Stimulated activated CD8-positive, alpha-beta memory T cell treated with anti-CD3 and anti-CD28 coated beads, Interleukin-7, amount 100 ng/mL, for 48 hours (primary cell): ENCODE measurements around the gene RAB4B.
A peak's percentile ranks its signal among the peaks of the same experiment; 100 is the strongest.
"Not testable (repeated sequence)": the region's sequence is repeated elsewhere in the genome, so short reads cannot be mapped to it uniquely, and the experiment has no call there.

Source experiments
- DNase-seq, 2 donors: peaks; one replicate each; pipeline ENCODE4 v3.0.0-alpha.2; 2020; ENCODE audit warnings: low read depth in 1 of 2; ENCODE audit errors: extremely low read depth in 1 of 2

RAB4B gene

DNA sequence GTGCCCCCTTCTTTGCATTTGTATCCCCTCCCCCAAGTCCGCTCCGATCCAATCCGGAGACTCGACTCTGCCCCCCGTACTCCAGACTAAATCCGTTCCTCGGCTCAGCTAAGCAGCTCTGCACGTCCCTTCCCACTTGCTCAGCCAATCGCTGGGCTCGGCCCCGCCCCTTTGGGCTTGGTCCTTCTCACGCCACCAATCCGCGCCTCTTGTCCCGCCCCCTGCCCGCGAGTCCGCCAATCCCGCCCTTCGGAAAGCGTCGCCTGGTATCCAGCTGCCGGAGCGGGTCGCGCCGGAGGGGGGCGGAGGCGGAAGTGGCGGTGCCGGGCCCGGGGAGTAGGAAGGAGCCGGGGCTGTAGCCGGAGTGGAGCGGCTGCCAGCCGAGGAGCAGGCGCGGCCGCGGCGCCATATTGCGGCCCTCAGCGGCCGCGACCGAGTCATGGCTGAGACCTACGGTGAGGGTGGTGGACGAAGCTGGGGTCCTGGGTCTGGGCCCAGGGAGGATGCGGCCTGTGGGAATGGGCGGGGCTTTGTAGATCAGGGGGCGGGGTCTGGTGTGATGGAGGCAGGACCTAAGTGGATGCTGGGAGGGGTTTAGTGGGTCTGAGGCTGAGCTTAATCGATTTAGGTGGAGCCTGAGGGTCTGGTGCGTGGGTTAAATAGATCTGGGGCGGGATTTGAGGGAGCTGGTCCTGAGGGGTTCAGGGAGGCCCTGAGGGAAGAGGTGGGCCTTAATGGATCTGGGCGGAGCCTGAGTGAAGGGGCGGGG, at the start of gene RAB4B:
Gene RAB4B, plus strand, starts transcription at position 311 of the 769 bp plus-strand sequence. Its CDS starts 129 bp downstream, at position 440.
- peak; percentile 100 for DNase-seq

DNA sequence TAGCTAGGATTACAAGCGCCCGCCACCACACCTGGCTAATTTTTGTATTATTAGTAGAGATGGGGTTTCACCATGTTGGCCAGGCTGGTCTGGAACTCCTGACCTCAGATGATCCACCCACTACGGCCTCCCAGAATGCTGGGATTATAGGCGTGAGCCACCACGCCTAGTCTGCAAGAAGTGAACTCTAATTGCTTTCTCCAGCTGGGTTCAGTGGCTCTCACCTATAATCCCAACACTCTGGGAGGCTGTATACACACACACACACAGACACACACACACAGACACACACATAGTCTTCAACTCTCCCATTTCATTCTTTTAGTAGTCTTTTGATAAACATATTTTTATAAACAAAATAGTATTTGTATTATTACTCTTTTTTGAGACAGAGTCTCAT, 48.0 kb upstream of the RAB4B start:
- not testable (repeated sequence) for DNase-seq

- not testable (repeated sequence) for DNase-seq
These were observed 45.7 kb upstream of the RAB4B start for GRCh38 chr19:40732304-40732703.

- no peak for DNase-seq
These were observed 44.9 kb upstream of the RAB4B start for GRCh38 chr19:40733149-40733548.

DNA sequence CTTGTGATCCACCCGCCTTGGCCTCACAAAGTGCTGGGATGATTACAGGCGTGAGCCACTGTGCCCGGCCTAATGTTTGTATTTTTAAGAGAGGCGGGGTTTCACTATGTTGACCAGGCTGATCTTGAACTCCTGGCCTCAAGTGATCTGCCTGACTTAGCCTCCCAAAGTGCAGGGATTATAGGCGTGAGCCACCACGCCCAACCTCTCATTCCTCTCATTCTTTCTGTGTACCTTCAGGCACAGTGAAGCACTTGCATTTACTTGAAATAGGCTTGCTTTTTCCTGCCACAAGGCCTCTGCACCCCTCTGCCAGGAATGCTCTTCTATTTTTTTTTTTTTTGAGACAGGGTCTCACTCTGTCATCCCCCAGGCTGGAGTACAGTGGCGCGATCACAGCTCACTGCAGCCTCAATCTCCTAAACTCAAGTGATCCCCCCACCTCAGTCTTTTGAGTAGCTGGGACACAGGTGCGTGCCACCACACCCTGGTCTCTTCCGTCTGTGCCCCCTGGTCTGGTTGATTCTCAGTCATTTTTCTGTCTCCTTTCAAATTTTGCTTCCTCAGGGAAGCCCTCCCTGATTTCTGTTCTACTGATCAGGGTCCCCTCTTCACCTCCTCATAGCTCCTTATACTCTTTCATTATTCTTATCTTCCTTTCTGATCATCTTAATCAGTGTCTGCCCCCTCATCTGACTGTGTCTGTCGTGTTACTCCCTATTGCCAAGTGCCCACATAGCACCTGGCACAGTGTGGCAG, 42.9 kb upstream of the RAB4B start:
- DNase-seq, result no peak

DNA sequence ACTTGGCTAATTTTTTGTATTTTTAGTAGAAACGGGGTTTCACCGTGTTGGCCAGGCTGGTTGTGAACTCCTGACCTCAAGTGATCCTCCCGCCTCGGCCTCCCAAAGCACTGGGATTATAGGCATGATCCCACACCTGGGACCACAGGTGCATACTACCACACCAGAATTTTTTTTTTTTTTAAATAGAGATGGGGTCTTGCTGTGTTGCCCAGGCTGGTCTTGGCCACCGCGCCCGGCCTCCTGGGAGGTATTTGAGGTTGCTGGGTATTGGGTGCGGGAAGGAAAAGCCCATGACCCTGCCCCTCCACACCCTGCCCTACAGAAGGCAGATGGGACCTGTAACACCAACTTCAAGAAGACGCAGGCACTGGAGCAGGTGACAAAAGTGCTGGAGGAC, 41.4 kb upstream of the RAB4B start:
- DNase-seq, result no peak

DNA sequence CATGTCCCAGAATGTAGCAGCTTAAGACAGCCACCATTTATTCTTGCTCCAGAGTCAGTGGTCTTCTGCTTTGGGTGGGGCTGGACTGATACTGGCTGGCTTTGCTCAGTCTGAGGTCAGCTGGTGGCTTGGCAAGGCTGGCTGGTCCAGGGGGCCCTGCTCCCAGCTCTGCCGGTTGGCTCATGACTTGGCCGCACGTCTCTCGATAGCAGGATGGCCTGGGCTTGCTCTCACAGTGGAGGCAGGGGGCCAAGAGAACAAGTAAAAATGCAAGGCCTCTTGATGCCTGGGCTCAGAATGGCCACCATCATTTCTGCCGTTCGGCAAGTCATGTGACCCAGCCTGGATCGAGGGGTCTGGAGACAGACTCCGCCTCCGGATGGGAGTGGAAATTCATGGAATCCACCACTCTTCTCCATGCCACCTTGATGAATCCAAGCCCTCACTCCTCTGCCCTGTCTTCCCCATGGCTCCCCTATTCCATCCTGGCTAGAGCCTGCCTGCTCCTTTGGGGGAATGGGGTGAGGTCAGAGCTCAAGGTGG, 40.9 kb upstream of the RAB4B start:
- DNase-seq, result no peak

DNA sequence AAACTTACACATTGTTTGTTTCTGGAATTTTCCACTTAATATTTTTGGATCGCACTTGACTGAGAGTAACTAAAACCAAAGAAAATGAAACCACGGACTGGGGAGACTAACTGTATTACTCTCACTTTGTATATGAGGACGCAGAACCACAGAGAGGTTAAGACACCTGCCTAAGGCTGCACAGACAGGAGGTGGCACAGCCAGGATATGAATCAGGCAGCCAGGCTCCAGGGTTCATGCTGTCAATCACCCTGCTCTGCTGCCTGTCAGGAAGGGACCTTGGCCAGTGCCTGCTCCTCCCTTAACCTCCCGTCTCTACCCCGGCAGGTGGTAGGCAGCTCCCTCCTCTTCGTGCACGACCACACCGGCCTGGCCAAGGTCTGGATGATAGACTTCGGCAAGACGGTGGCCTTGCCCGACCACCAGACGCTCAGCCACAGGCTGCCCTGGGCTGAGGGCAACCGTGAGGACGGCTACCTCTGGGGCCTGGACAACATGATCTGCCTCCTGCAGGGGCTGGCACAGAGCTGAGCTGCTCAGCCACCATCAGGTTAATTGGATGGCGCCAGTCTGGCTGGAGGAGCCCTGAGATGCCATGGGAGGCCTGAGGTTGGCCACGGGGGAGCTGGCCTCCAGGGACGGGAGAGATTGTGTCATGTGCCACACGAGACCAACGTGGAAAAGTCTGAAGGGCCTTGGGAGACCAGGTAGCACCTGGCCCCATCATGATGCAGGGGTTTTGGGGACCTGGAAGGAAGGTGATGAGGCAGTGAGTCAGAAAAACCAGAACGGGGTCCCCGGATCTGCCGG, 38.8 kb upstream of the RAB4B start:
- DNase-seq, result no peak

GRCh38 chr19:40739871-40740703, 38.0 kb upstream of the RAB4B start:
- no peak for DNase-seq

DNA sequence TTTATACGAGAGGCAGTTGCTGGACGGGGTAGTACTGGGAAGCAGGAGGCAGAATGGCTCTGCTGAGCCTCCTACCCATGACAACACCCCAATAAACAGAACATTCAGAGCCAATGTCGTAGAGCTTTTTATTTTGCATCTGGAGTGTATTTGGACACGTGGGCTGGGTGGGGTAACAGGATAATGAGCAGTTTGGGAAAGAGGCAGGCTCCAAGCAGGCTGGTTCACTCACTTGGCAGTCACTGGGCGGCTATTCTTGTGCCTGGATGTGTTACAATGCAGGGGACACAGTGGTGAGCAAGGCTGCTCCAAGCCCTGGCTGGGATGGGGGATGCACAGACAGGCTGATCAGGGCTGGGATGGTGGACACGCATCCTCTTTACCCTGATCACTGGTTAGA, 37.3 kb upstream of the RAB4B start:
- no peak for DNase-seq

DNA sequence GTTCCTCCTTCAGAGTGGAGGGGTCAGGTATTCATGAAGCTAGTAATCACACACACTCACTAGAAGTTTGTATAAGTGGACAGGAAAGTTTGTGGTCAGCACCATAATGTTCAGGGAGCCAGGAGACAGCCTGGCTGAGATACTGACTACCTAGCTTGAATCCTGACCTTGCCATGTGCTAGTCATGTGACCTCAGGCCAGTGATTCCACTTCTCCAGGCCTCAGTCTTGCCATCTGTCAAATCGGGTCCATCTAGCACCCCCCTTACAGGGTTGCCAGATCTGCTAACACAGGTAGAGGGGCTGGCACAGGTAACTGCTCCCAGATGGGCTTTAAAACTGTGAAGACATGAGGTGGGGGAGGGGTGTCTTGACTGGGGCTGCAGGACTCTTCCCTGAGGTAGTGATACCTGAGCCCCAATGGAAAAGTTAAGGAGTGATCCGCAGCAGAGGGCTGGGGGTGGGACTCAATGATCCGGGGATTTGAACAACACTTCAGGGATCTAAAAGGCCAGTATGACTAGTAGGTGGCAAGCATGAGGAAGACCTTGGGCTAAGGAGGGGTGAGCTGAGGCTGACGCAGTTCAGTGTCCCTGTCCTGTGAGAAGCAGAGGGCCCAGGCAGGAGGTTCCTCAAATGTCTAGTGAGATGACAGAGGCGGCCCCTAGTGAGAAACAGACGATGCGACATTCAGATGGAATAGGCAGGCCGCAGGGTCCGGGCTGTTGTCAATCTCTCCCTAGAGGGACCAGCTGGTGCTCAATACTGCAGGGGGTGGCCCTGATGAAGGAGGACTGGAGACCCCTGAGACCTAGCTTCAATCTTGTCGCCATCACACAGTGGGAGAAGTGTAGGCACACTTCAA, 36.3 kb upstream of the RAB4B start:
- no peak for DNase-seq

GRCh38 chr19:40742477-40742876, 35.6 kb upstream of the RAB4B start:
- no peak for DNase-seq

GRCh38 chr19:40742886-40743285, 35.2 kb upstream of the RAB4B start:
- no peak for DNase-seq

DNA sequence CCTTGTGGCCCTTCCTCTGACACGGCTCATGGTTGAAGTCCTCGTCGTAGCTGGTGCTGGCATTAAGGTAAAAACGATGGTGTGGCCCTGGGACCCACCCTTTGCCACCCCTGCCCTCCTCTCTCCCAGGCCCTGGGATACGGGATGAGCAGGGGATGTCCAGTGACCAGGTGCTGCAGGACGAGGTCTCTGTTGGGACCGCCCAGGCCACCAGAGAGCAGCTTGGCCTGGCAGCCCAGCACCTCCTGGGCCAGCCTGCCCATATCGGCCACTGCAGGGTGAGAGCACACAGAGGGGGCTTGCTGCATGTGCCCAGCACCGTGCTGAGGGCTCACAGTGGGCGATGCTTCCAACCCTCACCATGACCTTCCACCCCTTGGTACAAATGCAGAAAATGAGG, 34.1 kb upstream of the RAB4B start:
- DNase-seq, result no peak

- DNase-seq, result no peak
These were observed 33.3 kb upstream of the RAB4B start for GRCh38 chr19:40744554-40745401.

- no peak for DNase-seq
These were observed 32.7 kb upstream of the RAB4B start for GRCh38 chr19:40745402-40745780.

- DNase-seq, result no peak
These were observed 30.5 kb upstream of the RAB4B start for GRCh38 chr19:40747536-40747935.

GRCh38 chr19:40750058-40750873, 27.8 kb upstream of the RAB4B start, which contains the start of gene ACTMAP:
ACTMAP (minus strand) TSS chr19:40750477; CDS start chr19:40749803, 674 bp downstream.
- peak; percentile 98 to 100 for DNase-seq
